ENCODE data around the gene PIP4P1. TPM values are rescaled to one million over a fixed set of nuclear protein-coding genes. Genes with fewer than 3 reads are reported as not detected.

Gene PIP4P1
- total and polyA plus RNA-seq, 2 of the 8 experiments (the other 6 are each of a cell fraction or from before 2014, with no cell fraction given): 29.5 to 60.0 TPM

DNA sequence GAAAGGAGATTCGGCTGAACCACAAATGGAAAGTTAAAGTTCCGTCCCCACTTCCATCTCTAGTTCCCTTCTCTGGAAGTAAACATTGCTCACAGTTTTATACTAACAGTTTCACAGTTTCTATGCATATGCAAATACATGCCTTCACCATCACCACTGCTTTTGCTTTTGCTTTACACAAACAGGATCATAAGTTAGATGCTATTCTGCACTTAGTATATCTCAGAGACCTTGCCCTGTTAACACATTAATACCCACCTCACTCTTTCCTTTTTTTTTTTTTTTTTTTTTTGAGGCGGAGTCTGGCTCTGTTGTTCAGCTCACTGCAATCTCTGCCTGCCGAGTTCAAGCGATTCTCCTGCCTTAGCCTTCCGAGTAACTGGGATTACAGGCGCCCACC lies 48.8 kb downstream of the PIP4P1 start (continued):
- TF ChIP-seq CHD7 (IDR thresholded peaks at IDR 0.05; ENCODE audit: insufficient replicate concordance, low read length) (no peak), JUN (IDR thresholded peaks at IDR 0.05; ENCODE audit: low read depth, low read length) (no peak), ZNF274 (IDR thresholded peaks at IDR 0.05; ENCODE audit: borderline replicate concordance, extremely low read depth, low read length) (no peak), NANOG (IDR thresholded peaks at IDR 0.05; ENCODE audit: insufficient read depth, low read depth, low read length, poor library complexity, severe bottlenecking) (no peak), CBX8 (IDR thresholded peaks at IDR 0.05; ENCODE audit: borderline replicate concordance, low read depth, low read length) (no peak)
